HEK293T (cell line): ENCODE measurements around the gene ZNF786.
"Not testable (repeated sequence)": the region's sequence is repeated elsewhere in the genome, so short reads cannot be mapped to it uniquely, and the experiment has no call there.

ENCODE experiments used
- CTCF ChIA-PET: fragments of 350-600 bp; formaldehyde crosslinking; extraction: SDS; loops from one replicate; lab custom pipeline; 2021; ENCODE audit warnings: antibody characterized with exemption, inconsistent platforms; lab: Yijun Ruan, JAX
- POLR2A ChIA-PET: fragments of 350-600 bp; formaldehyde crosslinking; extraction: SDS; loops from one replicate; lab custom pipeline; 2020; ENCODE audit warnings: antibody characterized with exemption, inconsistent platforms; lab: Yijun Ruan, JAX
- DNase-seq: peaks from one replicate; pipeline ENCODE4 v3.0.0; 2012; ENCODE audit warnings: mixed read lengths; ENCODE audit errors: extremely low spot score
- ARNT ChIP-seq: fragments of 450-650 bp; IDR thresholded peaks from 2 replicates; pipeline ENCODE4 v1.6.1; 2017; ENCODE audit warnings: mild to moderate bottlenecking
- BHLHE40 ChIP-seq: fragments of 450-650 bp; IDR thresholded peaks from 2 replicates; pipeline ENCODE4 v1.6.1; 2016; ENCODE audit warnings: mild to moderate bottlenecking, moderate library complexity, borderline replicate concordance
- CTBP1 ChIP-seq: fragments of 450-650 bp; IDR thresholded peaks from 2 replicates; pipeline ENCODE4 v1.6.1; 2016; ENCODE audit warnings: borderline replicate concordance
- ELF4 ChIP-seq: fragments of 450-650 bp; IDR thresholded peaks from 2 replicates; pipeline ENCODE4 v1.6.1; 2017; ENCODE audit warnings: antibody characterized with exemption
- FOXA1 ChIP-seq: fragments of 450-650 bp; IDR thresholded peaks from 2 replicates; pipeline ENCODE4 v1.6.1; 2016; ENCODE audit warnings: mild to moderate bottlenecking
- FOXK2 ChIP-seq: fragments of 450-650 bp; IDR thresholded peaks from 2 replicates; pipeline ENCODE4 v1.6.1; 2016; ENCODE audit warnings: mild to moderate bottlenecking
- FOXM1 ChIP-seq: fragments of 450-650 bp; IDR thresholded peaks from 2 replicates; pipeline ENCODE4 v1.6.1; 2017; ENCODE audit warnings: mild to moderate bottlenecking, borderline replicate concordance
- HDGF ChIP-seq: fragments of 450-650 bp; IDR thresholded peaks from 2 replicates; pipeline ENCODE4 v1.6.1; 2017; ENCODE audit warnings: antibody characterized with exemption, borderline replicate concordance
- L3MBTL2 ChIP-seq: fragments of 450-650 bp; conservative IDR thresholded peaks from 2 replicates; pipeline ENCODE4 v1.6.1; 2016; ENCODE audit warnings: mild to moderate bottlenecking
- LEF1 ChIP-seq: fragments of 450-650 bp; IDR thresholded peaks from 2 replicates; pipeline ENCODE4 v1.6.1; 2017; ENCODE audit warnings: mild to moderate bottlenecking, borderline replicate concordance
- NFRKB ChIP-seq: fragments of 450-650 bp; IDR thresholded peaks from 2 replicates; pipeline ENCODE4 v1.6.1; 2016; ENCODE audit warnings: mild to moderate bottlenecking, moderate library complexity
- SP1 ChIP-seq: fragments of 450-650 bp; IDR thresholded peaks from 2 replicates; pipeline ENCODE4 v1.6.1; 2017
- SUZ12 ChIP-seq: fragments of 450-650 bp; IDR thresholded peaks from 2 replicates; pipeline ENCODE4 v1.6.1; 2016; ENCODE audit warnings: mild to moderate bottlenecking
- TARDBP ChIP-seq: fragments of 450-650 bp; IDR thresholded peaks from 2 replicates; pipeline ENCODE4 v1.6.1; 2016
- ZNF384 ChIP-seq: fragments of 450-650 bp; IDR thresholded peaks from 2 replicates; pipeline ENCODE4 v1.6.1; 2016
- TF ChIP-seq, protein P1 (sequence below): fragments of 450-650 bp; IDR thresholded peaks from 2 replicates; pipeline ENCODE4 v1.6.1; 2016

The ZNF786 gene

GRCh38 chr7:149070372-149071125, 20.0 kb downstream of the ZNF786 start:
- POLR2A ChIA-PET: interaction anchor here (1.2 kb wide), 1 partner anchor 9 kb away, joined by 3 read pairs; no protein-coding TSS in a partner anchor
- TF ChIP-seq HDGF: no peak
- TF ChIP-seq FOXA1: no peak
- TF ChIP-seq FOXK2: no peak
- TF ChIP-seq BHLHE40: no peak
- DNase-seq: no peak
- CTCF ChIA-PET: no interaction called here

DNA sequence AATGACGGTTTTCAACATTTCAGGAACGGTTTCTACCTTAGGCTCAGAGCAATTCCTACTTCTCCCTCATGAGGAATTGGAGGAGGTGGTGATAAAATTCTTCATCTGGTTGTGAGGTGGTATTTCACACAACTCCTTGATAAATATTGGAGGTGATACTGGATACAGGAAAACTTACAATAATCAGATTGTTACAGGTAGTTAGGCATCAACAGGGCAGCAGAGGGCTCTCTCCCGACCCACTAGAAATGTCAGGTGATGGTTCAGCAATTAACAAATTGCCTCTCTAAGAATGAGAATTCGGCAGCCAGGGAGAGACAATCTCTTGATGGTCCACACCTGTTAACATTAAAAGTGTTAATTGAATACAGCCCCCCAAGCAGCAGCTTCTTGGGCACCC, 22.6 kb downstream of the ZNF786 start:
- TF ChIP-seq BHLHE40: no peak
- TF ChIP-seq NFRKB: no peak
- no peak for DNase-seq
- ChIA-PET CTCF (no interaction called here), POLR2A (no interaction called here)

- POLR2A ChIA-PET: no interaction called here
- TF ChIP-seq ARNT (no peak), CTBP1 (no peak), L3MBTL2 (no peak), SUZ12 (no peak), ELF4 (no peak), ZNF384 (no peak), TARDBP (no peak), FOXK2 (no peak), HDGF (no peak)
- TF ChIP-seq, protein P1, sequence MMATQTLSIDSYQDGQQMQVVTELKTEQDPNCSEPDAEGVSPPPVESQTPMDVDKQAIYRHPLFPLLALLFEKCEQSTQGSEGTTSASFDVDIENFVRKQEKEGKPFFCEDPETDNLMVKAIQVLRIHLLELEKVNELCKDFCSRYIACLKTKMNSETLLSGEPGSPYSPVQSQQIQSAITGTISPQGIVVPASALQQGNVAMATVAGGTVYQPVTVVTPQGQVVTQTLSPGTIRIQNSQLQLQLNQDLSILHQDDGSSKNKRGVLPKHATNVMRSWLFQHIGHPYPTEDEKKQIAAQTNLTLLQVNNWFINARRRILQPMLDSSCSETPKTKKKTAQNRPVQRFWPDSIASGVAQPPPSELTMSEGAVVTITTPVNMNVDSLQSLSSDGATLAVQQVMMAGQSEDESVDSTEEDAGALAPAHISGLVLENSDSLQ: no peak
- CTCF ChIA-PET: no interaction called here
- no peak for DNase-seq
Measured at GRCh38 chr7:149063476-149063875, 27.0 kb downstream of the ZNF786 start.

- CTCF ChIA-PET: interaction anchor here (0.8 kb wide), 1 partner anchor 57 kb away, joined by 4 read pairs; no protein-coding TSS in a partner anchor
- POLR2A ChIA-PET: not testable (repeated sequence)
Measured at GRCh38 chr7:149062217-149062899, 28.2 kb downstream of the ZNF786 start.

DNA sequence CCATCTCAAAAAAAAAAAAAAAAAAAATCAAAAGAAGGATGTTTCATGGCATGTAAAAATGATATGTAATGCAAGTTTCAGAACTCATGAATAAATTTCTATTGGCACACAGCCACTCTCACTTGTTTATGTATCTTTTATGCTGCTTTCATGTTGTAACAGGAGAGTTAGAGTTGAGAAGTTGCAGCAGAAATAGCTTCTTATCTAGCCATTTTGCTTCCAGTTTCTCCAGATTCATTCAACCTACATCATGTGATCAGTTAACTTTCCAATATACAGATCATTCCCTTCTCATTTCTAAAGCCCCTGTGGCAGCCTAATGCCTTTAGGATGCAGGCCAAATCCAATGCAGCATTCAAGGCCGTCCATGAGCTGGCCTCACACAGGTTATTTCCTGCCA, 30.4 kb downstream of the ZNF786 start:
- no peak for DNase-seq
- ChIA-PET POLR2A (interaction anchor here (1.3 kb wide), 1 partner anchor 31 kb away, joined by 4 read pairs; no protein-coding TSS in a partner anchor), CTCF (interaction anchor here (0.9 to 1.4 kb wide), 2 partner anchors 53 to 55 kb away, joined by 4 to 5 read pairs; no protein-coding TSS in a partner anchor)
- TF ChIP-seq L3MBTL2 (no peak), FOXM1 (no peak), ELF4 (no peak), BHLHE40 (no peak), FOXK2 (no peak), SUZ12 (no peak), HDGF (no peak), NFRKB (no peak), SP1 (no peak), LEF1 (no peak), TARDBP (no peak), ARNT (no peak), ZNF384 (no peak), FOXA1 (no peak), CTBP1 (no peak)
- TF ChIP-seq, protein P1: no peak

More at GRCh38 chr7:149062217-149062899, 28.2 kb downstream of the ZNF786 start:
- not testable (repeated sequence) for DNase-seq

- CTCF ChIA-PET: no interaction called here
Measured at GRCh38 chr7:149053885-149054284, 36.6 kb downstream of the ZNF786 start.

More at GRCh38 chr7:149053885-149054284, 36.6 kb downstream of the ZNF786 start:
- TF ChIP-seq ZNF384: no peak
- TF ChIP-seq NFRKB: no peak
- TF ChIP-seq TARDBP: no peak
- TF ChIP-seq LEF1: no peak
- no peak for TF ChIP-seq L3MBTL2
- no peak for TF ChIP-seq ELF4
- TF ChIP-seq BHLHE40: no peak
- TF ChIP-seq, protein P1: no peak
- TF ChIP-seq SP1: no peak
- TF ChIP-seq FOXK2: no peak
- TF ChIP-seq ARNT: no peak
- no peak for TF ChIP-seq HDGF
- TF ChIP-seq CTBP1: no peak
- no peak for TF ChIP-seq FOXA1
- no peak for TF ChIP-seq FOXM1
- no peak for TF ChIP-seq SUZ12
- DNase-seq: no peak
- POLR2A ChIA-PET: interaction anchor here (3.2 kb wide), 1 partner anchor 12 kb away, joined by 10 read pairs; no protein-coding TSS in a partner anchor
